Erythroblast (primary cell): ENCODE measurements around the gene TMEM141.

Source experiments
- GATA1 ChIP-seq: IDR thresholded peaks from 2 replicates; pipeline ENCODE4 v1.6.1; 2011; ENCODE audit warnings: low read depth, mild to moderate bottlenecking, control low read depth, low read length, moderate library complexity
- POLR2A ChIP-seq: IDR thresholded peaks from 2 replicates; pipeline ENCODE4 v1.6.1; 2011; ENCODE audit warnings: mild to moderate bottlenecking, low read length

DNA sequence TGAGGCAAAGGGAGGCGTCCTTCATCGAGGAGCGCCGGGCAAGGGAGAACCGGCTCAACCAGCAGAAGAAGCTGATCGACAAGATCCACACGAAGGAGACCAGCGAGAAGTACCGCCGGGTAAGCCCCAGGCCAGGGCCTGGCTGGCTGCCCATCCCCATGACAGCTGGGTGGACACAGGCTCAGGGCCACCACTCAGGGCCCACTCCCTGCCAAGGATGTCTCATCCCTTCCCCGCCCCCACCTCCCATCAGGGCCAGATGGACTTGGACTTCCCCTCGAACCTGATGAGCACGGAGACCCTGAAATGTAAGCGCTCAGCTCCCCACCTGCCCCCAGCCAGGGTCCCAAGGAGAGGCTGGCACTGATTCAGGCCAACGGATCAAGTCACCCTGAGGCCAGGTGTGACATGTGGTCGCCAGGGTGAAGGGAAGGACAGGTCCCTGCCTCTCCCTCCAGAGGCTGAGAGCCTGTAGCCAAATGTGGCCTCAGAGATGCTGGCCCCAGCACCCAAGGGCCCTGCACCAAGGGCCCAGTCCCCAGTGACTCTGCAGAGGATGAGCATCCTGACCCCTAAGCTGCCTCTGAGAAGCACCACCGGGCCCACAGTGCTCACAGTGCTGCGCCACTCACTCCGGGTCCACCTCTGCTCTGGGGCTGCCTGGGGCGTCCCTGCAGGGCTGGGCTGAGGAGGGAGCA lies 13.5 kb downstream of the TMEM141 start:
- no peak for TF ChIP-seq POLR2A
- TF ChIP-seq GATA1, result no peak
